ENCODE results near the gene EPM2AIP1.

- TF ChIP-seq CTCF (IDR thresholded peaks at IDR 0.05; ENCODE audit: low read depth, low read length, missing input control) (no peak), SP1 (IDR thresholded peaks at IDR 0.05) (no peak), MAX (IDR thresholded peaks at IDR 0.05) (no peak), RAD21 (IDR thresholded peaks at IDR 0.05) (no peak), EGR1 (IDR thresholded peaks at IDR 0.05; ENCODE audit: low read depth in 2 of 2) (no peak), ATF3 (IDR thresholded peaks at IDR 0.05) (no peak), ZBTB33 (IDR thresholded peaks at IDR 0.05) (no peak)
Measured at GRCh38 chr3:37039161-37039846, 46.4 kb upstream of the EPM2AIP1 start.
